GM19468 (cell line): ENCODE results near the gene DOK3.
"Not testable (repeated sequence)": the region's sequence is repeated elsewhere in the genome, so short reads cannot be mapped to it uniquely, and the experiment has no call there.

Experiments
- ATAC-seq: cut with Tn5 transposase; IDR thresholded peaks from one replicate; pipeline ENCODE4 v1.9.1; 2021; ENCODE audit warnings: mild to moderate bottlenecking, moderate library complexity, moderate number of reproducible peaks; ENCODE audit not compliant: unreplicated experiment; ENCODE audit errors: extremely low read depth

Gene DOK3

GRCh38 chr5:177485753-177486152 lies 23.9 kb downstream of the DOK3 start:
- ATAC-seq: not testable (repeated sequence)

GRCh38 chr5:177484902-177485549 lies 24.6 kb downstream of the DOK3 start:
- ATAC-seq: no peak

DNA sequence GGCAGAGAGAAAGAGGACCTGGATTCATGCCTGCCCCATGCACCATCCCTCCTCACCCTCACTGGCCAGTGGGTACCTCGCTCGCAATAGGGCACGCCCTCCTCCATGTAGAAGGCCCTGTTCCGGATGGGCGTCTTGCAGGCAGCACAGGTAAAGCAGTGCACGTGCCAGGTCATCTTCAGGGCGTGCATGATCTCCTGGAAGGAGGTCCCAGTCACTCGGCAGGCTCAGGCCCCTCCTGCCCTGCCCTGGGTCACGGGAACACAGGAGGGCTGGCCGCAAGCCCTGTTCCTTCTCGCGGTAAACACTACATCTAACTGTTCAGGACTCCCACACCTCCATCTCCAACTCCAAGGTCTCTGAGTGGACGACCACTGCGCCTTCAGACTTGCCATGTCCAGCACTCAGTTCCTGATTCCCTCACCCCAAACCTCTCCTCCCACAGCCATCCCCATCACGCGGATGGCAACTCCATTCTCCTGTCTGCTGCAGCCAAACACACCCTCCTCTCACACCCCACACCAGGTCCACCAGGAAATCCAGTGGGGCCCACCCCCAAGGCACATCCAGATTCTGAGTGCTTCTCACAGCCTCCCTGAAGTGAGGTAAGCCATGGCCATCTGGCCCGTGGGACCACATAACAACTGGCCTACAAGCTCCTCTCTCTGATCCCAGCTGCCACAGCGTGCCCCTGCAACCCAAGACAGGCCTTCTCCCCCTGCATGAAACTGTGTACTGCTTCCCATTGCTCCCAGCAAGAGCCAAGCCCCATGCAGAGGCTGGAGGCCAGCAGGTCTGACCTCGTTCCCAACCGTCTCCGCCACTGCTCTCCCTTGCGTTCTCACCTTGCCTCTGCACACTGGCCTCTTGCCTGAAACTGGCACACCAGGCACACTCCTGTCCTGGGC lies 25.4 kb downstream of the DOK3 start:
- ATAC-seq: no peak

DNA sequence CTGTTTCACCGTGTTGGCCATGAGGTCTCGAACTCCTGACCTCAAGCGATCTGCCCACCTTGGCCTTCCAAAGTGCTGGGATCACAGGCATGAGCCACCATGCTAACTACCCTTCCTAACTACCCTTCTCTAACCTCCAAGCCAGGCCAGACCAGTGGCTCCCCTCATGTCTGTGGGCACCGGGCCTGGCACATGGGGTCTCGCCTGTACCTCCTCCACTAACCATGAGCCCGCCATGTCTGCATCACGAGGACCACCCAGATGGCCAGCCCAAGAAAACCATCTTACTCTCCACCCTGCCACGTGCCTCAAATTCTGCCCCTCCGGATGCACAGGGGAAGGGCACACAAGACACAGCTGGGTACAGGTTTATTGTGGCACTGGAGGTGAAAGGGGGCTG lies 26.6 kb downstream of the DOK3 start:
- ATAC-seq: no peak

GRCh38 chr5:177482359-177482795 lies 27.2 kb downstream of the DOK3 start:
- no peak for ATAC-seq

- no peak for ATAC-seq
These were observed 29.9 kb downstream of the DOK3 start for GRCh38 chr5:177479774-177480173.

GRCh38 chr5:177478711-177479646 lies 30.6 kb downstream of the DOK3 start:
- no peak for ATAC-seq

DNA sequence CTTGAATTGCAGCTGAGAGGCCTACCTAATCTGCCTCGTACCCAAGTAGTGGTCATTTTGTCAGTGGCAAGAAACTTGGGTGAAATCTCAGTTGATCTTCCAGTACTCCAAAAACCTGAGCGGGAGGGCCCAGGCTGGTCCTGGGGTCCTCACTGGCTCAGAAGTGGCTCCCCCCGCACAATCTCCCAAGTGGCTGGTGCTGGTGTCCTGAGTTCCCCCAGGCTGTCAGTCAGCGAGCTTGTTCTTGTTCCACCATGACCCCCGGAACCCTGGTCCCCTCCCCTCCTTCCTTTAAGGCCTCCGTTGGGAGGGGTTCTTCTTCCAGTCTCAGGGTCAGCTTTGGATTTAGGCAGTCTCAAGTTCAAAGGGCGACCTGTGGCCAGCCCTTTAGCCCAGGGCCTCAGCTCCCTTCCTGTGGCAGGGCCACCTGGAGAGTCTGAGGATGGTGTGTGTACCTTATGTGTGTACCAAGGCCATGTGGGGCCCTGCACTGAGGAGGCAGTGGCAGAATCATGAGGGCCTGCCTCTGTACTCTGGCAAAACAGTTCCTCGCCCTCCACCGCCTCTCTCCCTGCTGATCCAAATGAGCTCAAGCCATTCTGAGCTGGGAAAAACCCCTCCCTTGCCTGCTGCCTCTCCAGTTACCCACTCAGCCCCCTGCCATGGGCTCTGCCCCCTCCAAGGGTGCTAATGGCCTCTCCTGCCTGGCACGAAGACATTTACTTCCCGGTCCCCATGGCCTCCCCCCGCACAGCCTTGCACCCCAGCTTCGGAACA lies 31.7 kb downstream of the DOK3 start:
- no peak for ATAC-seq

GRCh38 chr5:177476531-177477233 lies 32.9 kb downstream of the DOK3 start:
- ATAC-seq: no peak

DNA sequence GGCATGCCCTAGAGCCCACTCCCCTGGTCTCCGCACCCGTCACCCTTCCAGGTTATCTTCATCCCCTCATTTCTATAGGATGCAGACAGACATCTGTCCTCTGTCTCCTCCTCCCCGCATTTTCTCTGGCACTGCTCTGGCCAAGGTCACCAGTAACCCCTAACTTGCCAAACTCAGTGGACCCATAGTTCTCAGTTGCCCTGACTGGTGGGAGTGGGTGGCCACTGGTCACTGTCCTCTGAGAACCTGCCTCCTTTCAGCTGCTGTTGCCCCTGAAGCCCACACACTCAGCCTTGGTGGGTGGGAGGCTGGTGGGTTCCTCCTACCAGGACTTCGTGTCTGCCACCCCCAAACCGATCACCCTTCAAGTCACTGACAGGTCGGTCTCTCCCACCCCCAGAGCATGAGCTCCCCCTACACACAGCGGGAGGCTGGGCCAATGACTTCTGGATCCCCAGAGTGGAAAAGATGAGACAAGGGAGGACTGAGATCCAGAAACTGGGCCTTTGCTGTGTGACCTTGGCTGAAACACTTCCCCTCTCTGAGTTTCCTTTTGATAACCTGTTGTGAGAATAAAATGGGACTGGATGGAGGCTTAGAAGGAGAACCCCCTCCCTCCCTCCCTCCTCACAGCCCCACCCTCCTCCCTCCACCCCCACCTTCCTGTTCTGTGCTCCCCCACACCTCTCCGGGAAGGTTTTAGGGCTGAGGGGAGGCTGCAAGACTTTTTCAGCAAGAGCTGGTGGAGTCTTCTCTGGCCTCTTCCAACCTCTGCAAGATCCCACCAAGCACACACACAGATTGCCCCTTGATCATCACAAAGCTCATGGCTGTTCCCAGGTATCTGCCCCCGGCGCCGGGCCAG lies 33.8 kb downstream of the DOK3 start:
- ATAC-seq: no peak

GRCh38 chr5:177474846-177475562 lies 34.6 kb downstream of the DOK3 start:
- no peak for ATAC-seq

DNA sequence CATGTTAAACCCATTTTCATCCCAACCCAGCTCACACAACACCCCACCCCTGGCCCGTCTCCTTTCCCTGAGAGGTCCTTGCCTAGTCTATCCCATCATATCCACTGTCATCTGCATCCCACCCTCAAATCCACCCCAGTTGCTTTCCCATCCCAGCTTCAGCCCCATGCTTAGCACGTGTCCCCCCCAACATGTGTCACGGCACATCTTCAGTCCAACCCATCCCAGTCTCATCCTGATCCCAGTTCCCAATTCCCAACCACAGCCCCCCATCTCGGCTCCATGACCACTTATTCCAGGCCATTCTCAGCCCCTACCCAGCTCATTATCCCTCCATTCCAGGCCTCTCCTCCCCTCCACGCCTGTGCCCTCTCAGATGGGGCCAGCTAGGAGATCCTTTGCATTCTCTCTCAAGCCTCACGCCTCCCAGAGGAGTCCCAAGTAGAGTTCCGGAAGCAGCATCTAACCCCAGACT lies 35.6 kb downstream of the DOK3 start:
- no peak for ATAC-seq

DNA sequence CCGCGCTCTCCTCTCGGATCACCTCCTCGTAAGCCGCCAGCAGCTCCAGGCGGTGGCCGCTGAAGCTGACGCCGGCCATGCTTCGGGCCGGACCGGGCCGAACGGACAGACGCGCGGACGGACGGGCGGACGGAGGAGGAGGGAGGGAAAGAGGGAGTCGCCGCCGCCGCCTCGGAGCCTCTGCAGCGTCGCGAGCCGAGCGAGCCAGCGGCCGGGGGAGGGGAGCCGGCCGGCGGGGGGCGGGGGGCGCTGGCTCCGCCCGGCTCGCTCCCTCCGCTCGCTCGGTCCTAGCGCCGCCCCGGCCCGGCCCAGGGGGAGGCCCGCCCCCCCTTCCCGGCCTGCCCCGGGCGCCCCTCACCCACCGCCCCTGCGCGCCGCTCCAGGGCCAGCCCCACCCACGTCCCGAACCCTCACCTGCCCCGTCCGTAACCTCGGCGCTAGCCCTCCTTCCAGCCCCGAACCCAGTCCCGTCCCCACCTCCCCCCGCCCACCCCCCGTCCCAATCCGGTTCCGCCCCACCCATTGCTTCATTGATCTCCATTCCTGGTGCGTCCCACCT lies 36.1 kb downstream of the DOK3 start, which contains the start of gene DBN1:
DBN1 (minus strand) TSS at position 192 of the 559 bp plus-strand sequence; CDS start at position 79, 113 bp downstream.
- no peak for ATAC-seq

GRCh38 chr5:177472460-177473442 lies 36.9 kb downstream of the DOK3 start:
- no peak for ATAC-seq

GRCh38 chr5:177471610-177472356 lies 37.8 kb downstream of the DOK3 start:
- ATAC-seq: no peak
